K562 (cell line): Measurements from ENCODE around the gene FERMT1. TPM values are rescaled to one million over a fixed set of nuclear protein-coding genes. Genes with fewer than 3 reads are reported as not detected.

Experiments used
- ARHGAP35 ChIP-seq: fragments of 450-650 bp; IDR thresholded peaks from 2 replicates; pipeline ENCODE4 v1.6.1; 2018; ENCODE audit not compliant: partially characterized antibody
- FOXA1 ChIP-seq: fragments of 450-650 bp; IDR thresholded peaks from 2 replicates; pipeline ENCODE4 v1.6.1; 2016; ENCODE audit warnings: mild to moderate bottlenecking, borderline replicate concordance
- LARP7 ChIP-seq: fragments of 450-650 bp; IDR thresholded peaks from 2 replicates; pipeline ENCODE4 v1.6.1; 2016
- MAZ ChIP-seq, 2 experiments: fragments of 450-650 bp in 1 of 2; sonication (generic) in 1 of 2; formaldehyde crosslinking; IDR thresholded peaks in 1 of 2; conservative IDR thresholded peaks in 1 of 2; 2 replicates each; pipeline versions ENCODE4 v1.4.0 to v1.5.0; 2020; ENCODE audit warnings: mild to moderate bottlenecking in 1 of 2, missing genetic modification reagents in 1 of 2
- MXI1 ChIP-seq: IDR thresholded peaks from 2 replicates; pipeline ENCODE4 v1.6.1; 2011; ENCODE audit warnings: low read depth, mild to moderate bottlenecking, improper control_type of control experiment, low read length
- POLR2AphosphoS5 ChIP-seq: IDR thresholded peaks from 2 replicates; pipeline ENCODE4 v1.6.1; 2011; ENCODE audit warnings: mild to moderate bottlenecking, low read depth, low read length, moderate library complexity; ENCODE audit not compliant: control insufficient read depth, insufficient read depth
- polyA plus RNA-seq, 8 experiments: library from polyadenylated mRNA; depleted of rRNA in 4 of 8; stranded (reverse) in 5 of 8; unstranded in 3 of 8; fragments of >200 nt; fragmentation: Nextera tagmentation in 2 of 8; fragmentation: Illumina TruSeq in 1 of 8; extraction: Ambion mirVana in 2 of 8; extraction: Trizol in 1 of 8; gene quantifications; 2 replicates each; pipeline versions ENCODE4 v1.2.1 to v1.2.3, GENCODE V29; 2011 to 2014; ENCODE audit warnings: inconsistent platforms in 1 of 8, missing spikeins in 1 of 8
- total RNA-seq, 7 experiments: library from RNA; depleted of rRNA in 6 of 7; stranded (reverse); fragments of >200 nt in 6 of 7; fragmentation: Illumina TruSeq in 2 of 7; extraction: Trizol in 2 of 7; gene quantifications; 2 replicates each; pipeline versions ENCODE4 v1.2.1 to v1.2.3, GENCODE V29; 2011 to 2021; ENCODE audit warnings: low replicate concordance in 1 of 7
- TF ChIP-seq, protein P1 (sequence below): fragments of 250-450 bp; sonication (Bioruptor Pico); IDR thresholded peaks from 2 replicates; pipeline ENCODE4 v1.8.0; 2021; ENCODE audit warnings: mild to moderate bottlenecking, moderate library complexity
- TF ChIP-seq, protein P2 (sequence below): fragments of 450-650 bp; IDR thresholded peaks from 2 replicates; pipeline ENCODE4 v1.6.1; 2016

FERMT1 gene
- total and polyA plus RNA-seq, 9 of the 15 experiments (the other 6 are each of a cell fraction or from before 2014, with no cell fraction given): 0.07 TPM; not detected in 8

DNA sequence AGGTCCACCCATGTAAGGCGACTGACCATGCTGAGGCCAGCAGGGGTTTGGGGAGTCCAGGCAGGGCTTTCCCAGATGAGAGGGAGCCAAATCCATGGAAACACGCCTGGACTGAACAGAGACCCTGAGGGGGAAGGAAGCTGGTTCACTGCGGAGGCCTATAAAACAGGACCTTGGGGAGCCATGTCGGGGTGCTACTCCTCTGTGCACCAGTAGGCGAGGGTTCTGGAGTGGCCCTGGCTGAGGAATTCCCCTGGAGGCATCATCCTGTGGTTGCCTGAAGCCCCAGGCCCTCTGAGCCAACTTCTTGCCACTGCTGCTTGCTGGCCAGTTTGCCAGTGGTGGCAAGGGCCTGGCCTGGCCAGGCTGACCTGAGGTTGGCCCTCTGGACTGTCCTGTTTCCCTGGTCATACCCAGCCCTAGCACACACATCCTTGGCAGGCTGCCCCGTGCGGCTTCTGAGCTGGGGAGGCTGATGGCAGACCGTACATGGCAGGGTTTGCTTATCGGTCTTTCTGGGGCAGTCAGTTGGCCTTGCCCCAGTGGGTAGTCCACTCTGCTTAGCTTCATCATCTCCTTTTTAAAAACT lies 66.8 kb downstream of the FERMT1 start (continued):
- TF ChIP-seq MAZ (CRISPR knock-in tag; conservative IDR thresholded peaks at IDR 0.05 in 1 of 2, IDR thresholded peaks at IDR 0.05 in 1 of 2) (no peak), ARHGAP35 (no peak), MXI1 (no peak), FOXA1 (no peak), POLR2AphosphoS5 (no peak), LARP7 (no peak)
- TF ChIP-seq, protein P1, sequence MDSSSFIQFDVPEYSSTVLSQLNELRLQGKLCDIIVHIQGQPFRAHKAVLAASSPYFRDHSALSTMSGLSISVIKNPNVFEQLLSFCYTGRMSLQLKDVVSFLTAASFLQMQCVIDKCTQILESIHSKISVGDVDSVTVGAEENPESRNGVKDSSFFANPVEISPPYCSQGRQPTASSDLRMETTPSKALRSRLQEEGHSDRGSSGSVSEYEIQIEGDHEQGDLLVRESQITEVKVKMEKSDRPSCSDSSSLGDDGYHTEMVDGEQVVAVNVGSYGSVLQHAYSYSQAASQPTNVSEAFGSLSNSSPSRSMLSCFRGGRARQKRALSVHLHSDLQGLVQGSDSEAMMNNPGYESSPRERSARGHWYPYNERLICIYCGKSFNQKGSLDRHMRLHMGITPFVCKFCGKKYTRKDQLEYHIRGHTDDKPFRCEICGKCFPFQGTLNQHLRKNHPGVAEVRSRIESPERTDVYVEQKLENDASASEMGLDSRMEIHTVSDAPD (CRISPR knock-in tag): no peak
- TF ChIP-seq, protein P2, sequence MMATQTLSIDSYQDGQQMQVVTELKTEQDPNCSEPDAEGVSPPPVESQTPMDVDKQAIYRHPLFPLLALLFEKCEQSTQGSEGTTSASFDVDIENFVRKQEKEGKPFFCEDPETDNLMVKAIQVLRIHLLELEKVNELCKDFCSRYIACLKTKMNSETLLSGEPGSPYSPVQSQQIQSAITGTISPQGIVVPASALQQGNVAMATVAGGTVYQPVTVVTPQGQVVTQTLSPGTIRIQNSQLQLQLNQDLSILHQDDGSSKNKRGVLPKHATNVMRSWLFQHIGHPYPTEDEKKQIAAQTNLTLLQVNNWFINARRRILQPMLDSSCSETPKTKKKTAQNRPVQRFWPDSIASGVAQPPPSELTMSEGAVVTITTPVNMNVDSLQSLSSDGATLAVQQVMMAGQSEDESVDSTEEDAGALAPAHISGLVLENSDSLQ: no peak
